ENCODE results near the gene PNPLA7.

- TF ChIP-seq CTCF (IDR thresholded peaks at IDR 0.05; ENCODE audit: control extremely low read depth in 1 of 3, insufficient read depth in 1 of 3, low read depth in 1 of 3, low read length in 3 of 3), result no peak
- no peak for TF ChIP-seq SRF (IDR thresholded peaks at IDR 0.05; ENCODE audit: low read depth, low read length)
- no peak for TF ChIP-seq TCF12 (IDR thresholded peaks at IDR 0.05; ENCODE audit: low read depth, low read length)
- no peak for TF ChIP-seq CREB1 (IDR thresholded peaks at IDR 0.05)
These were observed 93.3 kb downstream of the PNPLA7 start for GRCh38 chr9:137456864-137457405.

All from H1 (cell line).